A549 (cell line): ENCODE data around the gene POLE. TPM values are rescaled to one million over a fixed set of nuclear protein-coding genes. Genes with fewer than 3 reads are reported as not detected.

Experiments used
- ATAC-seq, 2 experiments: fragments of 200-7000 bp in 1 of 2; fragments of >200 bp in 1 of 2; cut with Nextera tagmentation in 1 of 2; cut with Tn5 transposase in 1 of 2; 3 replicates each; pipeline versions ENCODE4 v1.8.0 to v1.9.1; 2018 to 2020; ENCODE audit warnings: mild to moderate bottlenecking in 1 of 2, moderate library complexity in 1 of 2
- CTCF ChIA-PET: fragments of 300-600 bp; sonication (Branson Sonifier 250); formaldehyde crosslinking; extraction: SDS; loops from one replicate; lab custom pipeline; 2021; ENCODE audit warnings: antibody characterized with exemption, inconsistent platforms; lab: Yijun Ruan, JAX
- POLR2A ChIA-PET: fragments of 350-600 bp; formaldehyde crosslinking; extraction: SDS; loops from one replicate; lab custom pipeline; 2021; ENCODE audit warnings: antibody characterized with exemption, inconsistent platforms; lab: Yijun Ruan, JAX
- DNase-seq, 2 experiments: peaks; one replicate each; pipeline versions ENCODE4 v3.0.0 to v3.0.0-alpha.2; 2011 to 2016; ENCODE audit warnings: low read depth in 1 of 2, low spot score in 1 of 2
- FAIRE-seq: peaks from 2 replicates; lab custom pipeline; 2011; peaks lifted over from hg19 to GRCh38; lab: Jason Lieb, UNC
- H3K27ac ChIP-seq, 2 experiments: fragments of >200 bp; sonication (Bioruptor Twin); formaldehyde crosslinking; 3 replicates each; pipeline ENCODE4 v1.5.1; 2016 to 2017
- H3K4me1 ChIP-seq: fragments of >200 bp; sonication (Bioruptor Twin); formaldehyde crosslinking; 3 replicates; pipeline ENCODE4 v1.6.1; 2016
- H3K4me2 ChIP-seq: fragments of >200 bp; sonication (Bioruptor Twin); formaldehyde crosslinking; 3 replicates; pipeline ENCODE4 v1.6.1; 2016
- H3K4me3 ChIP-seq: fragments of >200 bp; sonication (Bioruptor Twin); formaldehyde crosslinking; 3 replicates; pipeline ENCODE4 v1.5.1; 2016
- H3K9me3 ChIP-seq: fragments of >200 bp; sonication (Bioruptor Twin); formaldehyde crosslinking; 3 replicates; pipeline ENCODE4 v1.6.1; 2016
- CBX8 ChIP-seq: fragments of 200-600 bp; sonication (generic); IDR thresholded peaks from 2 replicates; pipeline ENCODE4 v1.6.1; 2016
- CHD2 ChIP-seq: fragments of 150-350 bp; IDR thresholded peaks from 2 replicates; pipeline ENCODE4 v1.6.1; 2014; ENCODE audit warnings: low read length; ENCODE audit not compliant: partially characterized antibody
- CHD4 ChIP-seq: fragments of 200-600 bp; sonication (generic); IDR thresholded peaks from 2 replicates; pipeline ENCODE4 v1.6.1; 2016; ENCODE audit warnings: antibody characterized with exemption, mild to moderate bottlenecking, borderline replicate concordance
- EHMT2 ChIP-seq: fragments of 200-600 bp; sonication (generic); IDR thresholded peaks from 2 replicates; pipeline ENCODE4 v1.6.1; 2016; ENCODE audit warnings: antibody characterized with exemption, low read depth, mild to moderate bottlenecking, moderate library complexity
- FOSB ChIP-seq: fragments of 250-450 bp; sonication (Bioruptor Pico); IDR thresholded peaks from 2 replicates; pipeline ENCODE4 v1.5.0; 2020; ENCODE audit warnings: mild to moderate bottlenecking, moderate library complexity
- FOSL2 ChIP-seq, 2 experiments: fragments of 450-650 bp in 1 of 2; fragments of >200 bp in 1 of 2; sonication (Bioruptor Twin) in 1 of 2; formaldehyde crosslinking; IDR thresholded peaks; 2 replicates each; pipeline versions ENCODE4 v1.5.0 to v1.6.1; 2016 to 2020; ENCODE audit warnings: mild to moderate bottlenecking in 1 of 2, moderate library complexity in 1 of 2
- MAFK ChIP-seq: fragments of 450-650 bp; IDR thresholded peaks from 2 replicates; pipeline ENCODE4 v1.6.1; 2014; ENCODE audit not compliant: partially characterized antibody
- MAZ ChIP-seq: fragments of 150-350 bp; IDR thresholded peaks from 2 replicates; pipeline ENCODE4 v1.6.1; 2014; ENCODE audit warnings: antibody characterized with exemption, low read depth, low read length, borderline replicate concordance
- MYC ChIP-seq: IDR thresholded peaks from 2 replicates; pipeline ENCODE4 v1.6.1; 2012; ENCODE audit warnings: mild to moderate bottlenecking, inconsistent platforms, low read length, improper control_type of control experiment, borderline replicate concordance
- NFE2L2 ChIP-seq: fragments of 150-350 bp; conservative IDR thresholded peaks from 2 replicates; pipeline ENCODE4 v1.6.1; 2014; ENCODE audit warnings: low read length
- RFX5 ChIP-seq: fragments of 450-650 bp; IDR thresholded peaks from 2 replicates; pipeline ENCODE4 v1.7.1; 2014; ENCODE audit warnings: antibody characterized with exemption, mild to moderate bottlenecking, moderate library complexity
- SMC3 ChIP-seq: fragments of >200 bp; sonication (Bioruptor Twin); formaldehyde crosslinking; IDR thresholded peaks from 3 replicates; pipeline ENCODE4 v1.6.1; 2018; ENCODE audit warnings: inconsistent platforms
- TFCP2L1 ChIP-seq: fragments of 250-450 bp; sonication (Bioruptor Pico); IDR thresholded peaks from 2 replicates; pipeline ENCODE4 v1.5.0; 2021; ENCODE audit warnings: mild to moderate bottlenecking
- TP53 ChIP-seq: fragments of 250-450 bp; sonication (Bioruptor Pico); IDR thresholded peaks from 2 replicates; pipeline ENCODE4 v1.5.0; 2021; ENCODE audit warnings: mild to moderate bottlenecking, moderate library complexity
- ZC3H11A ChIP-seq: fragments of 450-650 bp; IDR thresholded peaks from 2 replicates; pipeline ENCODE4 v1.6.1; 2014; ENCODE audit warnings: antibody characterized with exemption, mild to moderate bottlenecking
- ZNF302 ChIP-seq: fragments of 250-450 bp; sonication (Bioruptor Pico); IDR thresholded peaks from 2 replicates; pipeline ENCODE4 v1.9.0; 2021; ENCODE audit warnings: inconsistent platforms, mild to moderate bottlenecking, moderate library complexity
- ZSCAN20 ChIP-seq: fragments of 250-450 bp; sonication (Bioruptor Pico); IDR thresholded peaks from 2 replicates; pipeline ENCODE4 v1.8.0; 2022; ENCODE audit warnings: mild to moderate bottlenecking, moderate library complexity
- WGBS: methylation state at CpG from one replicate; pipeline ENCODE4 v1.1.6; 2017; ENCODE audit errors: missing lambda C conversion rate; 5-methylcytosine and 5-hydroxymethylcytosine counted together
- polyA plus RNA-seq, 4 experiments: library from polyadenylated mRNA; depleted of rRNA in 3 of 4; stranded (reverse); fragments of >200 nt; fragmentation: RNase III in 1 of 4; extraction: RNeasy Plus Mini Kit Qiagen cat#74134 plus additional on column Dnase treatment in 1 of 4; gene quantifications; 2 replicates in 3 of 4; 3 replicates in 1 of 4; pipeline ENCODE4 v1.2.3, GENCODE V29; 2011 to 2017
- TF ChIP-seq, protein P1 (sequence below): IDR thresholded peaks from 2 replicates; pipeline ENCODE4 v1.6.1; 2012; ENCODE audit warnings: low read depth, borderline replicate concordance
- TF ChIP-seq, protein P2 (sequence below): IDR thresholded peaks from 2 replicates; pipeline ENCODE4 v1.6.1; 2012
- TF ChIP-seq, protein P3 (sequence below): fragments of 150-350 bp; IDR thresholded peaks from 2 replicates; pipeline ENCODE4 v1.6.1; 2014; ENCODE audit warnings: low read depth, mild to moderate bottlenecking, low read length
- TF ChIP-seq, protein P4 (sequence below): fragments of 450-650 bp; IDR thresholded peaks from 2 replicates; pipeline ENCODE4 v1.6.1; 2014; ENCODE audit warnings: antibody characterized with exemption
- TF ChIP-seq, protein P5 (sequence below): fragments of 250-450 bp; sonication (Bioruptor Pico); IDR thresholded peaks from 2 replicates; pipeline ENCODE4 v1.5.0; 2021; ENCODE audit warnings: mild to moderate bottlenecking, moderate library complexity, borderline replicate concordance
- TF ChIP-seq, protein P6 (sequence below): fragments of 250-450 bp; sonication (Bioruptor Pico); IDR thresholded peaks from 2 replicates; pipeline ENCODE4 v1.5.0; 2020; ENCODE audit warnings: low read depth, mild to moderate bottlenecking, moderate library complexity

Gene POLE
- polyA plus RNA-seq, 2 of the 4 experiments (the other 2 are of a cell fraction): 28.9 to 67.2 TPM

DNA sequence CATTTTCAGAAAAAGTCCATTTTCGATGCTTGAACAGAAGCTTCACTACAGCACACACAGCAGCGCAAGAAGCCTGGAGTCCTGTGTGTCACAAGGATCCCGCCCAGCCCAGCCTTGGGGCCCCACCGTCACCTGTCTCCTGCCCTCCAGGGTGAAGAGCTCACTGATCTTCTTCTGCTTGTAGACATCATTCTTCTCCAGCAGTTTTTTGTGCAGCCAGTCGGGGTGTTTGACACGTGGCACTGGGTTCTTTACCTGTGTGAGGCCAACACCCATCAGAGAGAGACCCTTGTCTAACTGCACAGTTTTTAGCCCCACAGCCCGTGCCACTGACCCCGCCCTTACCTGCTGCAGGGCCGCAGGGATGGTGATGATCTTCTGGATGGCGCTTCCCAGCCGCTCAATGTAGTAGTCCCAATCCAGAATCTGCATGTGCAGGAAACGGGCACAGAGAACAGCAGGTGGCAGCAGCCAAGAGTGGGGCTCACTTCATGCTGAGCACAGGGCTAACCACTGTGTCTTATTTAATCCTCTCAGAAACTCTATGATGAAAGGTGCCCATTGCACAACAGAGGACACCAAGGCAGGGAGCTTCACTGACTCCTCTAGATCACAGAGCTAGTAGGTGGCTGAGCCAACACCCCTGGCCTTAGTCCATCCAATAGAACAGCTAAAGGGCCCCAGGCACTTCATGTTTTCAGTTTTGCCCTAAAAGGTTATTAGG is 30.0 kb downstream of the POLE start:
- TF ChIP-seq MAFK (no peak), SMC3 (no peak), TFCP2L1 (CRISPR knock-in tag) (no peak), ZC3H11A (no peak), TP53 (no peak), CBX8 (no peak), CHD2 (no peak), FOSB (no peak), ZSCAN20 (no peak), RFX5 (no peak), FOSL2 (IDR thresholded peaks at IDR 0.05) (no peak), FOSL2 (CRISPR knock-in tag; IDR thresholded peaks at IDR 0.05) (no peak)
- TF ChIP-seq, protein P1, sequence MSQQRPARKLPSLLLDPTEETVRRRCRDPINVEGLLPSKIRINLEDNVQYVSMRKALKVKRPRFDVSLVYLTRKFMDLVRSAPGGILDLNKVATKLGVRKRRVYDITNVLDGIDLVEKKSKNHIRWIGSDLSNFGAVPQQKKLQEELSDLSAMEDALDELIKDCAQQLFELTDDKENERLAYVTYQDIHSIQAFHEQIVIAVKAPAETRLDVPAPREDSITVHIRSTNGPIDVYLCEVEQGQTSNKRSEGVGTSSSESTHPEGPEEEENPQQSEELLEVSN: no peak
- TF ChIP-seq, protein P2, sequence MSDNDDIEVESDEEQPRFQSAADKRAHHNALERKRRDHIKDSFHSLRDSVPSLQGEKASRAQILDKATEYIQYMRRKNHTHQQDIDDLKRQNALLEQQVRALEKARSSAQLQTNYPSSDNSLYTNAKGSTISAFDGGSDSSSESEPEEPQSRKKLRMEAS: no peak
- TF ChIP-seq, protein P3, sequence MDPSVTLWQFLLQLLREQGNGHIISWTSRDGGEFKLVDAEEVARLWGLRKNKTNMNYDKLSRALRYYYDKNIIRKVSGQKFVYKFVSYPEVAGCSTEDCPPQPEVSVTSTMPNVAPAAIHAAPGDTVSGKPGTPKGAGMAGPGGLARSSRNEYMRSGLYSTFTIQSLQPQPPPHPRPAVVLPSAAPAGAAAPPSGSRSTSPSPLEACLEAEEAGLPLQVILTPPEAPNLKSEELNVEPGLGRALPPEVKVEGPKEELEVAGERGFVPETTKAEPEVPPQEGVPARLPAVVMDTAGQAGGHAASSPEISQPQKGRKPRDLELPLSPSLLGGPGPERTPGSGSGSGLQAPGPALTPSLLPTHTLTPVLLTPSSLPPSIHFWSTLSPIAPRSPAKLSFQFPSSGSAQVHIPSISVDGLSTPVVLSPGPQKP: no peak
- POLR2A ChIA-PET: no interaction called here
- ATAC-seq: peak in 1 of 2 experiments; percentile 51; a peak in 3 of 6 replicates
- Histone ChIP-seq H3K9me3 (no peaks in the 10 kb centered on the region), H3K4me2 (no peak overlapping the region), H3K4me3 (no peak overlapping the region), H3K4me1 (no peaks in the 10 kb centered on the region), H3K27ac (no peak overlapping the region)
- no peak for FAIRE-seq
- no peak for DNase-seq
- 92% methylated on average over 12 of the region's 12 CpGs for WGBS
- CTCF ChIA-PET: interaction anchor here (1.6 to 2.1 kb wide), 4 partner anchors 19 to 242 kb away, joined by 3 to 9 read pairs (median 6); no protein-coding TSS in a partner anchor

DNA sequence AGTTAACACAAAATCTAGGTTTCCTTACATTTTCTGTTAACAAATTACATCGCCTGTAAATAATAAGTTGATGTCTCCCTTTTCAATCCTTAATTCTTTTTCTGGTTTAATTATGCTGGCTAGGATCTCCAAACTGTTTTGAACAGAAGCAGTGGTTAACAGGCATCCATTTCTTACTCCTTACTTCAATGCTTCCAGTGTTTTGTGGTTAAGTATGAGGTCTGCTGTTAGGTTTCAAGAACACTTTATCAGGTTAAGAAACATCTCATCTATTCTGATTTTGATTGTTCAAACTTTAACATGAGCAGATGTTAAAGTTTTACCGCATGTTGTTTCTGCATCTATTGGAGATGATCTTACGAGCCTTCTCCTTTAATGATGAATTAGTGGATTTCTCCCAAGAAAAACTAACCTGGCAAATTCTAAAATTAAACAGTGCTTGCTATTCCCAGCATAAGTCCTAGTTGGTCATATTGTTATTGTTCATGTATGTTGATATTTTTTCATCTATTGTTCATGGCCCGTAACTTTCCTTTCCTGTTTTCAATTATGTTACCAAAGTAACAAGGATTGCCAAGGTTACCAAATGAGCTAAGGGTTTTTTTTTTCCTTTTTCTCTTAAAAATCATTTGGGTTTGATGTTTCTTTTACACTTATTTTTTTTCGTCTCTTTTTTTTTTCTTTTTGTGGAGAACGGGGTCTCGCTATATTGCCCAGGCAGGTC is 33.4 kb downstream of the POLE start:
- ATAC-seq (no peak), FAIRE-seq (no peak), DNase-seq (no peak)
- POLR2A ChIA-PET: no interaction called here
- Histone ChIP-seq H3K4me2 (no peak overlapping the region), H3K4me3 (no peak overlapping the region), H3K27ac (no peak overlapping the region), H3K9me3 (no peaks in the 10 kb centered on the region), H3K4me1 (no peaks in the 10 kb centered on the region)
- 92% methylated on average over 7 of the region's 7 CpGs for WGBS
- TF ChIP-seq NFE2L2 (no peak), TP53 (no peak), ZNF302 (no peak), CHD4 (no peak), MYC (no peak), SMC3 (no peak), CBX8 (no peak), MAZ (no peak), EHMT2 (no peak)
- TF ChIP-seq, protein P4, sequence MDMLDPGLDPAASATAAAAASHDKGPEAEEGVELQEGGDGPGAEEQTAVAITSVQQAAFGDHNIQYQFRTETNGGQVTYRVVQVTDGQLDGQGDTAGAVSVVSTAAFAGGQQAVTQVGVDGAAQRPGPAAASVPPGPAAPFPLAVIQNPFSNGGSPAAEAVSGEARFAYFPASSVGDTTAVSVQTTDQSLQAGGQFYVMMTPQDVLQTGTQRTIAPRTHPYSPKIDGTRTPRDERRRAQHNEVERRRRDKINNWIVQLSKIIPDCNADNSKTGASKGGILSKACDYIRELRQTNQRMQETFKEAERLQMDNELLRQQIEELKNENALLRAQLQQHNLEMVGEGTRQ: no peak
- TF ChIP-seq, protein P5, sequence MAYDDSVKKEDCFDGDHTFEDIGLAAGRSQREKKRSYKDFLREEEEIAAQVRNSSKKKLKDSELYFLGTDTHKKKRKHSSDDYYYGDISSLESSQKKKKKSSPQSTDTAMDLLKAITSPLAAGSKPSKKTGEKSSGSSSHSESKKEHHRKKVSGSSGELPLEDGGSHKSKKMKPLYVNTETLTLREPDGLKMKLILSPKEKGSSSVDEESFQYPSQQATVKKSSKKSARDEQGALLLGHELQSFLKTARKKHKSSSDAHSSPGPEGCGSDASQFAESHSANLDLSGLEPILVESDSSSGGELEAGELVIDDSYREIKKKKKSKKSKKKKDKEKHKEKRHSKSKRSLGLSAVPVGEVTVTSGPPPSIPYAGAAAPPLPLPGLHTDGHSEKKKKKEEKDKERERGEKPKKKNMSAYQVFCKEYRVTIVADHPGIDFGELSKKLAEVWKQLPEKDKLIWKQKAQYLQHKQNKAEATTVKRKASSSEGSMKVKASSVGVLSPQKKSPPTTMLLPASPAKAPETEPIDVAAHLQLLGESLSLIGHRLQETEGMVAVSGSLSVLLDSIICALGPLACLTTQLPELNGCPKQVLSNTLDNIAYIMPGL: no peak
- TF ChIP-seq, protein P6, sequence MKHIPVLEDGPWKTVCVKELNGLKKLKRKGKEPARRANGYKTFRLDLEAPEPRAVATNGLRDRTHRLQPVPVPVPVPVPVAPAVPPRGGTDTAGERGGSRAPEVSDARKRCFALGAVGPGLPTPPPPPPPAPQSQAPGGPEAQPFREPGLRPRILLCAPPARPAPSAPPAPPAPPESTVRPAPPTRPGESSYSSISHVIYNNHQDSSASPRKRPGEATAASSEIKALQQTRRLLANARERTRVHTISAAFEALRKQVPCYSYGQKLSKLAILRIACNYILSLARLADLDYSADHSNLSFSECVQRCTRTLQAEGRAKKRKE (CRISPR knock-in tag): no peak
- CTCF ChIA-PET: interaction anchor here (0.6 to 1.2 kb wide), 3 partner anchors 17 to 460 kb away, joined by 3 to 4 read pairs (median 4); no protein-coding TSS in a partner anchor
